GM18861 (cell line): ENCODE data around the gene BSND.

Experiments
- ATAC-seq: cut with Tn5 transposase; IDR thresholded peaks from one replicate; pipeline ENCODE4 v1.9.1; 2021; ENCODE audit not compliant: unreplicated experiment

The BSND gene

GRCh38 chr1:55045430-55045829 lies 46.7 kb downstream of the BSND start:
- no peak for ATAC-seq

GRCh38 chr1:55046871-55047270 lies 48.1 kb downstream of the BSND start:
- no peak for ATAC-seq

GRCh38 chr1:55047611-55048010 lies 48.9 kb downstream of the BSND start:
- ATAC-seq: no peak

GRCh38 chr1:55048453-55049270 lies 49.9 kb downstream of the BSND start:
- no peak for ATAC-seq

- ATAC-seq: no peak
These were observed 50.7 kb downstream of the BSND start for GRCh38 chr1:55049271-55049913.

- ATAC-seq: no peak
These were observed 51.2 kb downstream of the BSND start for GRCh38 chr1:55049914-55050278.

GRCh38 chr1:55050283-55050682 lies 51.5 kb downstream of the BSND start:
- ATAC-seq: no peak

GRCh38 chr1:55051169-55051568 lies 52.4 kb downstream of the BSND start:
- no peak for ATAC-seq

- no peak for ATAC-seq
These were observed 52.9 kb downstream of the BSND start for GRCh38 chr1:55051621-55052020.

- ATAC-seq: no peak
These were observed 53.7 kb downstream of the BSND start for GRCh38 chr1:55052221-55053142.

GRCh38 chr1:55053265-55053954 lies 54.7 kb downstream of the BSND start:
- ATAC-seq: no peak

- ATAC-seq: no peak
These were observed 55.7 kb downstream of the BSND start for GRCh38 chr1:55054396-55054795.

GRCh38 chr1:55055084-55055882 lies 56.5 kb downstream of the BSND start:
- ATAC-seq: no peak

GRCh38 chr1:55055951-55056631 lies 57.4 kb downstream of the BSND start:
- ATAC-seq: no peak

GRCh38 chr1:55056632-55056992 lies 57.9 kb downstream of the BSND start:
- no peak for ATAC-seq

- no peak for ATAC-seq
These were observed 58.7 kb downstream of the BSND start for GRCh38 chr1:55057270-55057955.

- ATAC-seq: no peak
These were observed 59.2 kb downstream of the BSND start for GRCh38 chr1:55057956-55058298.

GRCh38 chr1:55059302-55060132 lies 60.8 kb downstream of the BSND start:
- ATAC-seq: no peak
